HG03135 (cell line): ENCODE data around the gene SLC51A.
"Not testable (repeated sequence)": the region's sequence is repeated elsewhere in the genome, so short reads cannot be mapped to it uniquely, and the experiment has no call there.

Experiments
- ATAC-seq: cut with Tn5 transposase; IDR thresholded peaks from one replicate; pipeline ENCODE4 v1.9.1; 2021; ENCODE audit warnings: mild to moderate bottlenecking, moderate library complexity; ENCODE audit not compliant: unreplicated experiment

The SLC51A gene

GRCh38 chr3:196216089-196216564, at the start of gene SLC51A:
Gene SLC51A (plus strand): TSS chr3:196216534. CDS start chr3:196216713, 179 bp downstream.
- ATAC-seq: no peak

- ATAC-seq: no peak
These were observed 49.6 kb upstream of the SLC51A start for GRCh38 chr3:196166741-196167140.

GRCh38 chr3:196168808-196169391, 47.4 kb upstream of the SLC51A start:
- no peak for ATAC-seq

GRCh38 chr3:196169836-196170240, 46.5 kb upstream of the SLC51A start:
- no peak for ATAC-seq

- ATAC-seq: not testable (repeated sequence)
These were observed 46.0 kb upstream of the SLC51A start for GRCh38 chr3:196170296-196170695.

GRCh38 chr3:196174652-196175051, 41.7 kb upstream of the SLC51A start:
- ATAC-seq: no peak

GRCh38 chr3:196175116-196175625, 41.2 kb upstream of the SLC51A start:
- ATAC-seq: no peak

- no peak for ATAC-seq
These were observed 40.6 kb upstream of the SLC51A start for GRCh38 chr3:196175722-196176121.

- no peak for ATAC-seq
These were observed 38.8 kb upstream of the SLC51A start for GRCh38 chr3:196177567-196177966.

- no peak for ATAC-seq
These were observed 38.4 kb upstream of the SLC51A start for GRCh38 chr3:196177967-196178366.

- no peak for ATAC-seq
These were observed 37.3 kb upstream of the SLC51A start for GRCh38 chr3:196178993-196179379.

GRCh38 chr3:196179380-196180308, 36.7 kb upstream of the SLC51A start:
- ATAC-seq: peak; percentile 62

- no peak for ATAC-seq
These were observed 36.0 kb upstream of the SLC51A start for GRCh38 chr3:196180346-196180745.

- no peak for ATAC-seq
These were observed 35.2 kb upstream of the SLC51A start for GRCh38 chr3:196181127-196181546.

- ATAC-seq: not testable (repeated sequence)
These were observed 32.2 kb upstream of the SLC51A start for GRCh38 chr3:196184169-196184432.

GRCh38 chr3:196184881-196185280, 31.5 kb upstream of the SLC51A start:
- no peak for ATAC-seq

GRCh38 chr3:196186651-196187573, 29.4 kb upstream of the SLC51A start:
- peak; percentile 42 for ATAC-seq

GRCh38 chr3:196189566-196190347, 26.6 kb upstream of the SLC51A start:
- ATAC-seq: no peak

- no peak for ATAC-seq
These were observed 24.3 kb upstream of the SLC51A start for GRCh38 chr3:196192036-196192523.

- no peak for ATAC-seq
These were observed 23.7 kb upstream of the SLC51A start for GRCh38 chr3:196192524-196193051.
